T-cell (primary cell): Measurements from ENCODE around the gene ZFP69. TPM values are rescaled to one million over a fixed set of nuclear protein-coding genes. Genes with fewer than 3 reads are reported as not detected.

Experiments
- ATAC-seq, 4 experiments: fragments of 200-7000 bp in 3 of 4; fragments of 150-1000 bp in 1 of 4; cut with Tn5 transposase; replicated peaks in 1 of 4; 1 replicate in 3 of 4; 2 replicates in 1 of 4; pipeline ENCODE4 v1.10.0; 2021; ENCODE audit warnings: moderate library complexity in 3 of 4, mild to moderate bottlenecking in 2 of 4, moderate number of reproducible peaks in 1 of 4
- CTCF ChIA-PET, 2 donors: fragments of 300-600 bp; sonication (Branson Sonifier 250); formaldehyde crosslinking; loops; one replicate each; lab custom pipeline; 2022; ENCODE audit warnings: antibody characterized with exemption in 2 of 2; lab: Charles Lee
- POLR2A ChIA-PET, 2 donors: fragments of 300-600 bp; sonication (Branson Sonifier 250); formaldehyde crosslinking; loops; one replicate each; lab custom pipeline; 2022; ENCODE audit warnings: antibody characterized with exemption in 2 of 2; lab: Charles Lee
- DNase-seq, 35 experiments: peaks; one replicate each; pipeline versions ENCODE4 v3.0.0 to v3.0.0-alpha.2; 2013 to 2023
- H3K27ac ChIP-seq: one replicate; pipeline ENCODE4 v1.5.1; 2013; ENCODE audit warnings: low read length
- H3K27me3 ChIP-seq, 2 experiments: replicated peaks in 1 of 2; 1 replicate in 1 of 2; 2 replicates in 1 of 2; pipeline versions ENCODE4 v1.6.1 to v1.7.0; 2013; ENCODE audit warnings: low read length in 1 of 2, mixed read lengths in 1 of 2; ENCODE audit not compliant: control insufficient read depth in 2 of 2, insufficient read depth in 2 of 2; ENCODE audit errors: extremely low read depth in 1 of 2
- H3K36me3 ChIP-seq, 2 donors: 1 replicate in 1 of 2; 2 replicates in 1 of 2; pipeline versions ENCODE4 v1.6.1 to v1.7.0; 2013; ENCODE audit warnings: low read length in 1 of 2; ENCODE audit not compliant: control insufficient read depth in 2 of 2, insufficient read depth in 1 of 2; ENCODE audit errors: extremely low read depth in 1 of 2
- H3K4me1 ChIP-seq, 2 experiments: 1 replicate in 1 of 2; 2 replicates in 1 of 2; pipeline versions ENCODE4 v1.6.1 to v1.7.0; 2013; ENCODE audit warnings: low read length in 2 of 2, mixed read lengths in 1 of 2; ENCODE audit not compliant: insufficient read depth in 2 of 2, control insufficient read depth in 1 of 2; ENCODE audit errors: extremely low read depth in 1 of 2
- H3K4me3 ChIP-seq, 2 donors: 1 replicate in 1 of 2; 2 replicates in 1 of 2; pipeline versions ENCODE4 v1.5.1 to v1.7.0; 2013; ENCODE audit warnings: mild to moderate bottlenecking in 2 of 2, low read length in 1 of 2, moderate library complexity in 1 of 2; ENCODE audit not compliant: control insufficient read depth in 1 of 2; ENCODE audit errors: extremely low read depth in 1 of 2
- H3K9me3 ChIP-seq: 2 replicates; pipeline ENCODE4 v1.7.0; 2013
- H3K27ac Mint-ChIP-seq, 2 donors: one replicate each; pipeline ENCODE4 v1.8.0; 2020 to 2021; ENCODE audit warnings: mild to moderate bottlenecking in 2 of 2, mixed read lengths in 2 of 2
- H3K27me3 Mint-ChIP-seq, 2 donors: one replicate each; pipeline ENCODE4 v1.8.0; 2021 to 2022; ENCODE audit warnings: mixed read lengths in 2 of 2
- H3K36me3 Mint-ChIP-seq: one replicate; pipeline ENCODE4 v1.8.0; 2021; ENCODE audit warnings: mixed read lengths
- H3K4me1 Mint-ChIP-seq, 3 donors: one replicate each; pipeline ENCODE4 v1.8.0; 2020 to 2022; ENCODE audit warnings: mixed read lengths in 3 of 3, mild to moderate bottlenecking in 1 of 3
- H3K4me3 Mint-ChIP-seq, 3 donors: one replicate each; pipeline ENCODE4 v1.8.0; 2020 to 2022; ENCODE audit warnings: mild to moderate bottlenecking in 3 of 3, mixed read lengths in 3 of 3, moderate library complexity in 3 of 3
- H3K9me3 Mint-ChIP-seq, 3 donors: one replicate each; pipeline ENCODE4 v1.8.0; 2020 to 2022; ENCODE audit warnings: mixed read lengths in 3 of 3
- WGBS: methylation state at CpG from one replicate; pipeline ENCODE4 v1.1.5; 2013; ENCODE audit warnings: missing lambda C conversion rate; ENCODE audit not compliant: insufficient coverage; 5-methylcytosine and 5-hydroxymethylcytosine counted together
- total RNA-seq, 35 experiments: library from RNA in 6 of 35; stranded (reverse) in 6 of 35; fragments of 120-200 nt in 1 of 35; gene quantifications; one replicate each; pipeline versions ENCODE4 v1.2.1 to v1.2.4 and lab custom pipeline; 2013 to 2026

Gene ZFP69
- total RNA-seq, 5 donors from 2014 or later (not counting 1 experiment from before 2014, with no cell fraction given), result 3.9 to 4.5 (median 4.1) TPM

GRCh38 chr1:40462956-40463590, 14.0 kb upstream of the ZFP69 start:
- H3K4me1 Mint-ChIP-seq, result no peaks in the 10 kb centered on the region
- peaks cover 6 to 14% of the 10 kb centered on the region in 2 donors for H3K36me3 ChIP-seq
- no peak overlapping the region for H3K27ac Mint-ChIP-seq
- no peaks in the 10 kb centered on the region for H3K4me1 ChIP-seq
- H3K4me3 Mint-ChIP-seq, result no peak overlapping the region
- no peak overlapping the region for H3K27ac ChIP-seq
- peaks cover 64% of the 10 kb centered on the region for H3K36me3 Mint-ChIP-seq
- ATAC-seq (no peak), DNase-seq (peak in 1 of 35 experiments; percentile 11)
- H3K9me3 Mint-ChIP-seq, result peaks cover 22 to 74% (median 55%) of the 10 kb centered on the region in 3 donors
- H3K9me3 ChIP-seq, result peaks cover 38% of the 10 kb centered on the region
- CTCF ChIA-PET, result no interaction called here
- no peaks in the 10 kb centered on the region for H3K27me3 Mint-ChIP-seq
- POLR2A ChIA-PET, result no interaction called here
- no peaks in the 10 kb centered on the region for H3K27me3 ChIP-seq
- WGBS, result no CpG with 5 or more reads among the region's 3 CpGs
- no peak overlapping the region for H3K4me3 ChIP-seq

DNA sequence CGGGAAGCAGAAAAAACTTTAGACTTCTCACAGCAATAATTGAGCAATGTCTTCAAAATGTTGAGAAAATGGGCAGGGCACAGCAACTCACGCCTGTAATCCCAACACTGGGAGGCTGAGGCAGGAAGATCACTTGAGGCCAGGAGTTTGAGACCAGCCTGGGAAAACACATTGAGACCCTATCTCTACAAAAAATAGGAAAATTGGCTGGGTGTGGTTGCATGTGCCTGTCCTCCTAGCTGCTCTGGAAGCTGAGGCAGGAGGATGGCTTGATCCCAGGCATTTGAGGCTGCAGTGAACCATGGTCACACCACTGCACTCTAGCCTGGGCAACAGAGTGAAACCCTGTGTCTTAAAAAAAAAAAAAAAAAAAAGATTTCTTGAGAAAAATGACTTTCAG, 7.8 kb upstream of the ZFP69 start:
- Histone ChIP-seq H3K4me3 (no peak overlapping the region), H3K27me3 (no peaks in the 10 kb centered on the region), H3K4me1 (no peaks in the 10 kb centered on the region), H3K9me3 (peaks cover 26% of the 10 kb centered on the region), H3K36me3 (no peaks in the 10 kb centered on the region), H3K27ac (no peak overlapping the region)
- Mint-ChIP-seq H3K4me3 (no peak overlapping the region), H3K9me3 (peaks cover 50 to 81% (median 64%) of the 10 kb centered on the region in 3 donors), H3K27ac (no peak overlapping the region), H3K4me1 (no peaks in the 10 kb centered on the region), H3K27me3 (no peaks in the 10 kb centered on the region), H3K36me3 (peaks cover 36% of the 10 kb centered on the region)
- ChIA-PET POLR2A (no interaction called here), CTCF (no interaction called here)
- no CpG with 5 or more reads among the region's 2 CpGs for WGBS
- DNase-seq (no peak), ATAC-seq (no peak)

DNA sequence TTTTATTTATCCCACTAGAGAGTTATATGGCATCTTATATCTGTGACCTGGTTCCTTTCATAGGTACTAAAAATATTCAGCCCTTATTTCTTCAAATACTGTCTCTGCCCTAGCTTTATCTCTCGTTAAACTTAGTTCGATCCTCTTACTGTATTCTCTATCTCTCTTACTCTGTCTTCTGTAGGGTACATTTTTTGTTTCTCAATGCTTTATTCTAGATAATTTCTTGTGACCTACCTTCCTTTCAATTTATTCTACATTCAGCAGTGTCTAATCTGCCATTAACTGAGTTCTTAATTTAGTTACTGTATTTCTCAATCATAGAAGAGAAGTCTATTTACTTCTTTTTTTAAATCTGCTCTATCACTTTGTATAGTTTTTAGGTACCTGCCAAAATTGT, 1.8 kb upstream of the ZFP69 start:
- Histone ChIP-seq H3K4me3 (no peak overlapping the region), H3K27me3 (no peaks in the 10 kb centered on the region), H3K27ac (no peak overlapping the region), H3K9me3 (peaks cover 12% of the 10 kb centered on the region), H3K4me1 (peaks cover 9 to 11% of the 10 kb centered on the region in 2 experiments), H3K36me3 (peaks cover 0 to 3% of the 10 kb centered on the region in 2 donors)
- CTCF ChIA-PET, result no interaction called here
- WGBS, result no CpG with 5 or more reads among the region's 2 CpGs
- Mint-ChIP-seq H3K9me3 (peaks cover 29 to 38% (median 37%) of the 10 kb centered on the region in 3 donors), H3K36me3 (peaks cover 12% of the 10 kb centered on the region), H3K4me1 (peaks cover 21 to 25% (median 24%) of the 10 kb centered on the region in 3 donors), H3K27me3 (no peaks in the 10 kb centered on the region), H3K27ac (no peak overlapping the region), H3K4me3 (peak overlapping the region in 2 of 3 donors; percentile 7 to 84)
- ATAC-seq (no peak), DNase-seq (no peak)
- POLR2A ChIA-PET, result no interaction called here

- H3K36me3 Mint-ChIP-seq, result peaks cover 28% of the 10 kb centered on the region
- peak overlapping the region; percentile 35 for H3K27ac ChIP-seq
- CTCF ChIA-PET, result no interaction called here
Measured at GRCh38 chr1:40477678-40478053, 576 bp downstream of the ZFP69 start.

DNA sequence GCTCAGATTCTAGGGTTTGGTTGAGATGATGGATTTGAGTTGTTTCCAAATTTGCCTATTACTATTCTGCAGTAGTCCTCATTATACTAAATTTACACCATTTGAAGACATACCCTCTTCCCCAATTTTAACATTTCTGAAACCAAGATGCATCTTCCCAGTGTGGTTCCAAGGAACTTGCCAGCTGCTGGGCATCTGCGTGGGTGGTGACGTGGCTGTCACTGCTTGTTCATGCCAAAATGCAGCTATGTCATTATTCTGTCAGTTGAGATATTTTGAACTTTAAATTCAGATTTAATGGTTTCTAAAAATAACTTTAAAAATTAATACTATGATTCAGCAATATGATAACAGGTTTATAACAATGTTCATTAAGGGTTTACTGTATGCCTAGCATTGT, 1.2 kb downstream of the ZFP69 start:
- H3K4me3 ChIP-seq, result peak overlapping the region; percentile 61 to 81
- no CpG with 5 or more reads among the region's 2 CpGs for WGBS
- peaks cover 15 to 40% (median 27%) of the 10 kb centered on the region in 3 donors for H3K9me3 Mint-ChIP-seq
- DNase-seq, result no peak
- no peaks in the 10 kb centered on the region for H3K27me3 ChIP-seq
- H3K9me3 ChIP-seq, result peaks cover 4% of the 10 kb centered on the region
- H3K4me3 Mint-ChIP-seq, result peak overlapping the region; percentile 82 to 86 (median 84)
- no peaks in the 10 kb centered on the region for H3K27me3 Mint-ChIP-seq
- ChIA-PET POLR2A (no interaction called here), CTCF (no interaction called here)
- H3K27ac ChIP-seq, result peak overlapping the region; percentile 35
- H3K4me1 Mint-ChIP-seq, result peaks cover 21 to 26% (median 25%) of the 10 kb centered on the region in 3 donors
- no peak for ATAC-seq
- H3K36me3 ChIP-seq, result peaks cover 2 to 3% of the 10 kb centered on the region in 2 donors
- peak overlapping the region; percentile 80 to 86 for H3K27ac Mint-ChIP-seq
- peaks cover 9 to 11% of the 10 kb centered on the region in 2 experiments for H3K4me1 ChIP-seq
- peaks cover 35% of the 10 kb centered on the region for H3K36me3 Mint-ChIP-seq

More at GRCh38 chr1:40477678-40478053, 576 bp downstream of the ZFP69 start:
- Histone ChIP-seq H3K9me3 (peaks cover 10% of the 10 kb centered on the region), H3K36me3 (peaks cover 2 to 3% of the 10 kb centered on the region in 2 donors), H3K4me1 (peaks cover 9 to 11% of the 10 kb centered on the region in 2 experiments), H3K4me3 (peak overlapping the region; percentile 61 to 81), H3K27me3 (no peaks in the 10 kb centered on the region)
- Mint-ChIP-seq H3K9me3 (peaks cover 22 to 43% (median 30%) of the 10 kb centered on the region in 3 donors), H3K27ac (peak overlapping the region; percentile 80 to 86), H3K4me1 (peaks cover 21 to 26% (median 25%) of the 10 kb centered on the region in 3 donors), H3K4me3 (peak overlapping the region; percentile 82 to 86 (median 84)), H3K27me3 (no peaks in the 10 kb centered on the region)
- POLR2A ChIA-PET, result no interaction called here
- WGBS, result no CpG with 5 or more reads among the region's 17 CpGs
- peak; percentile 27 to 44 (median 36) for ATAC-seq
- DNase-seq, result peak in 5 of 35 experiments; percentile 1 to 23 (median 4)

DNA sequence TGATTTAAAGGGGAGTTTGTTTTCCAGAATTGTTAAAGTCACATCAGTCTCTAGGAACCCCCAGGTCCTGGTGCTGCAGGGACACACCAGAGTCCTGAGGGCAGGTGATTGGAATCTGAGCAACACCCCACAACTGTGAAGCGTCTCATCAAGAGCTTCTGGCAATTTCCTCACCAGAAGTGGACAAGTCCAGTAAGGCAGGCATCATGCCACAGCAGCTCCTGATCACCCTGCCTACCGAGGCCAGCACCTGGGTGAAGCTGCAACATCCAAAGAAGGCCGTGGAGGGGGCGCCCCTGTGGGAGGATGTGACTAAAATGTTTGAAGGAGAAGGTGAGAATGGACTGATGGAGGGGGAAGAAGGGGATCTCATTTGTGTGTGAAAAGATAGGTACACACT, 2.1 kb downstream of the ZFP69 start:
- Mint-ChIP-seq H3K27ac (peak overlapping the region; percentile 40 to 63), H3K36me3 (peaks cover 42% of the 10 kb centered on the region), H3K4me1 (peaks cover 21 to 26% (median 25%) of the 10 kb centered on the region in 3 donors), H3K9me3 (peaks cover 9 to 31% (median 20%) of the 10 kb centered on the region in 3 donors), H3K4me3 (peak overlapping the region in 2 of 3 donors; percentile 28 to 84), H3K27me3 (no peaks in the 10 kb centered on the region)
- H3K27me3 ChIP-seq, result no peaks in the 10 kb centered on the region
- peaks cover 3% of the 10 kb centered on the region for H3K9me3 ChIP-seq
- 89% methylated on average over 1 of the region's 4 CpGs for WGBS
- peaks cover 9 to 11% of the 10 kb centered on the region in 2 experiments for H3K4me1 ChIP-seq
- CTCF ChIA-PET, result no interaction called here
- H3K27ac ChIP-seq, result no peak overlapping the region
- no peak overlapping the region for H3K4me3 ChIP-seq
- ATAC-seq (no peak), DNase-seq (no peak)
- POLR2A ChIA-PET, result no interaction called here
- H3K36me3 ChIP-seq, result peaks cover 2 to 3% of the 10 kb centered on the region in 2 donors
